Measurements from ENCODE around the gene TADA2B. TPM values are rescaled to one million over a fixed set of nuclear protein-coding genes. Genes with fewer than 3 reads are reported as not detected.

Gene TADA2B
- polyA plus RNA-seq, 2 of the 4 experiments (the other 2 are of a cell fraction): 6.7 to 10.8 TPM

DNA sequence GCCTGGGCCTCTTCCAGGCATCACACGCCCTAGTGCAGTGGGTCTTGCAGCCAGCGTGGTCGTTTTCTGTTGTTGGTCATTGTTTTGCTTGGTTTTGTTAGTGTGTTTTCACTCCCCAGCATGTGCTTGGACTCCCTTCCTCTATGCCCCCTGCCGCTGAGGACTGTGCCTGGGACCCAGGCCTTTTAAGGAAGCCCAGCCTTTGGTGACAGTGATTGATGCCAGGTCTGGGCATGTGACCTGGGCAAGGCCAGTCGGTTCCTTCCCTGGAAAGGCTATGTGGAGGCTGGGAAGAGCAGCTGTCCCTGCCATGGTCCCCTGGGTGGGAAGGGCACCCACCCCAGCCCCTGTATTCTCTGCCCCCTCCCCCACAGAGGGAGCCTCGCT lies 33.5 kb downstream of the TADA2B start:
- Histone ChIP-seq H3K4me2 (no peak overlapping the region), H3K9me3 (no peaks in the 10 kb centered on the region), H3K4me1 (no peaks in the 10 kb centered on the region), H3K4me3 (no peak overlapping the region), H3K27ac (no peak overlapping the region)
- ChIA-PET POLR2A (no interaction called here), CTCF (interaction anchor here (1.0 to 1.2 kb wide), 2 partner anchors 34 to 356 kb away, joined by 3 read pairs; partner anchors contain the start of gene TADA2B)
- no peak for DNase-seq (ENCODE audit: low read depth in 1 of 2, low spot score in 1 of 2)
- no peak for FAIRE-seq
- ATAC-seq: no peak
- TF ChIP-seq RCOR1 (IDR thresholded peaks at IDR 0.05; ENCODE audit: low read depth, low read length) (no peak), EHMT2 (IDR thresholded peaks at IDR 0.05; ENCODE audit: low read depth) (no peak), KDM5A (IDR thresholded peaks at IDR 0.05) (no peak), NR3C1 (IDR thresholded peaks at IDR 0.05) (no peak), RAD21 (conservative IDR thresholded peaks at IDR 0.05 in 1 of 2, IDR thresholded peaks at IDR 0.05 in 1 of 2) (no peak), TP53 (CRISPR knock-in tag; IDR thresholded peaks at IDR 0.05) (no peak), ESRRA (IDR thresholded peaks at IDR 0.05; ENCODE audit: borderline replicate concordance, low read length) (no peak), SREBF2 (IDR thresholded peaks at IDR 0.05) (no peak), ZFP36 (IDR thresholded peaks at IDR 0.05; ENCODE audit: borderline replicate concordance, partially characterized antibody) (no peak), POLR2A (IDR thresholded peaks at IDR 0.05; ENCODE audit: low read length) (no peak), HOXB5 (CRISPR knock-in tag; IDR thresholded peaks at IDR 0.05) (no peak), CHD2 (IDR thresholded peaks at IDR 0.05; ENCODE audit: low read length, partially characterized antibody) (no peak), ZNF302 (CRISPR knock-in tag; IDR thresholded peaks at IDR 0.05) (no peak), CBX2 (IDR thresholded peaks at IDR 0.05; ENCODE audit: borderline replicate concordance, low read depth) (no peak), HOXA7 (CRISPR knock-in tag; IDR thresholded peaks at IDR 0.05) (no peak), HEYL (CRISPR knock-in tag; IDR thresholded peaks at IDR 0.05) (no peak)
- TF ChIP-seq, protein P1, sequence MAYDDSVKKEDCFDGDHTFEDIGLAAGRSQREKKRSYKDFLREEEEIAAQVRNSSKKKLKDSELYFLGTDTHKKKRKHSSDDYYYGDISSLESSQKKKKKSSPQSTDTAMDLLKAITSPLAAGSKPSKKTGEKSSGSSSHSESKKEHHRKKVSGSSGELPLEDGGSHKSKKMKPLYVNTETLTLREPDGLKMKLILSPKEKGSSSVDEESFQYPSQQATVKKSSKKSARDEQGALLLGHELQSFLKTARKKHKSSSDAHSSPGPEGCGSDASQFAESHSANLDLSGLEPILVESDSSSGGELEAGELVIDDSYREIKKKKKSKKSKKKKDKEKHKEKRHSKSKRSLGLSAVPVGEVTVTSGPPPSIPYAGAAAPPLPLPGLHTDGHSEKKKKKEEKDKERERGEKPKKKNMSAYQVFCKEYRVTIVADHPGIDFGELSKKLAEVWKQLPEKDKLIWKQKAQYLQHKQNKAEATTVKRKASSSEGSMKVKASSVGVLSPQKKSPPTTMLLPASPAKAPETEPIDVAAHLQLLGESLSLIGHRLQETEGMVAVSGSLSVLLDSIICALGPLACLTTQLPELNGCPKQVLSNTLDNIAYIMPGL (CRISPR knock-in tag; IDR thresholded peaks at IDR 0.05; ENCODE audit: borderline replicate concordance): no peak
- 80% methylated on average over 6 of the region's 6 CpGs for WGBS (ENCODE audit: missing lambda C conversion rate)

GRCh38 chr4:7077371-7077770 lies 34.2 kb downstream of the TADA2B start:
- ChIA-PET POLR2A (no interaction called here), CTCF (interaction anchor here (1.0 to 9.9 kb wide), 3 partner anchors 7 to 357 kb away, joined by 3 to 69 read pairs (median 3); partner anchors contain the start of genes GRPEL1 and TADA2B)
- no peak overlapping the region for H3K27ac ChIP-seq
- no peak overlapping the region for H3K4me3 ChIP-seq
- FAIRE-seq: no peak
- no peaks in the 10 kb centered on the region for H3K9me3 ChIP-seq
- TF ChIP-seq ZC3H11A (IDR thresholded peaks at IDR 0.05): no peak
- no peak for TF ChIP-seq FOXS1 (CRISPR knock-in tag; IDR thresholded peaks at IDR 0.05)
- no peak for TF ChIP-seq SMC3 (IDR thresholded peaks at IDR 0.05)
- TF ChIP-seq, protein P2, sequence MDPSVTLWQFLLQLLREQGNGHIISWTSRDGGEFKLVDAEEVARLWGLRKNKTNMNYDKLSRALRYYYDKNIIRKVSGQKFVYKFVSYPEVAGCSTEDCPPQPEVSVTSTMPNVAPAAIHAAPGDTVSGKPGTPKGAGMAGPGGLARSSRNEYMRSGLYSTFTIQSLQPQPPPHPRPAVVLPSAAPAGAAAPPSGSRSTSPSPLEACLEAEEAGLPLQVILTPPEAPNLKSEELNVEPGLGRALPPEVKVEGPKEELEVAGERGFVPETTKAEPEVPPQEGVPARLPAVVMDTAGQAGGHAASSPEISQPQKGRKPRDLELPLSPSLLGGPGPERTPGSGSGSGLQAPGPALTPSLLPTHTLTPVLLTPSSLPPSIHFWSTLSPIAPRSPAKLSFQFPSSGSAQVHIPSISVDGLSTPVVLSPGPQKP (IDR thresholded peaks at IDR 0.05; ENCODE audit: low read depth, low read length): no peak
- TF ChIP-seq, protein P1 (CRISPR knock-in tag; IDR thresholded peaks at IDR 0.05; ENCODE audit: borderline replicate concordance): no peak
- TF ChIP-seq, protein P3, sequence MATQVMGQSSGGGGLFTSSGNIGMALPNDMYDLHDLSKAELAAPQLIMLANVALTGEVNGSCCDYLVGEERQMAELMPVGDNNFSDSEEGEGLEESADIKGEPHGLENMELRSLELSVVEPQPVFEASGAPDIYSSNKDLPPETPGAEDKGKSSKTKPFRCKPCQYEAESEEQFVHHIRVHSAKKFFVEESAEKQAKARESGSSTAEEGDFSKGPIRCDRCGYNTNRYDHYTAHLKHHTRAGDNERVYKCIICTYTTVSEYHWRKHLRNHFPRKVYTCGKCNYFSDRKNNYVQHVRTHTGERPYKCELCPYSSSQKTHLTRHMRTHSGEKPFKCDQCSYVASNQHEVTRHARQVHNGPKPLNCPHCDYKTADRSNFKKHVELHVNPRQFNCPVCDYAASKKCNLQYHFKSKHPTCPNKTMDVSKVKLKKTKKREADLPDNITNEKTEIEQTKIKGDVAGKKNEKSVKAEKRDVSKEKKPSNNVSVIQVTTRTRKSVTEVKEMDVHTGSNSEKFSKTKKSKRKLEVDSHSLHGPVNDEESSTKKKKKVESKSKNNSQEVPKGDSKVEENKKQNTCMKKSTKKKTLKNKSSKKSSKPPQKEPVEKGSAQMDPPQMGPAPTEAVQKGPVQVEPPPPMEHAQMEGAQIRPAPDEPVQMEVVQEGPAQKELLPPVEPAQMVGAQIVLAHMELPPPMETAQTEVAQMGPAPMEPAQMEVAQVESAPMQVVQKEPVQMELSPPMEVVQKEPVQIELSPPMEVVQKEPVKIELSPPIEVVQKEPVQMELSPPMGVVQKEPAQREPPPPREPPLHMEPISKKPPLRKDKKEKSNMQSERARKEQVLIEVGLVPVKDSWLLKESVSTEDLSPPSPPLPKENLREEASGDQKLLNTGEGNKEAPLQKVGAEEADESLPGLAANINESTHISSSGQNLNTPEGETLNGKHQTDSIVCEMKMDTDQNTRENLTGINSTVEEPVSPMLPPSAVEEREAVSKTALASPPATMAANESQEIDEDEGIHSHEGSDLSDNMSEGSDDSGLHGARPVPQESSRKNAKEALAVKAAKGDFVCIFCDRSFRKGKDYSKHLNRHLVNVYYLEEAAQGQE (IDR thresholded peaks at IDR 0.05): no peak
- TF ChIP-seq ZSCAN20 (CRISPR knock-in tag; IDR thresholded peaks at IDR 0.05): no peak
- TF ChIP-seq BHLHE40 (IDR thresholded peaks at IDR 0.05; ENCODE audit: low read depth, low read length): no peak
- TF ChIP-seq TP53 (CRISPR knock-in tag; IDR thresholded peaks at IDR 0.05): no peak
- no peak for TF ChIP-seq RNF2 (IDR thresholded peaks at IDR 0.05; ENCODE audit: borderline replicate concordance, low read depth)
- no peak for TF ChIP-seq MYC (IDR thresholded peaks at IDR 0.05; ENCODE audit: borderline replicate concordance, low read length)
- no peak for TF ChIP-seq HOXA7 (CRISPR knock-in tag; IDR thresholded peaks at IDR 0.05)
- no peak for TF ChIP-seq JUN (IDR thresholded peaks at IDR 0.05)
- no peak for TF ChIP-seq RARB (CRISPR knock-in tag; IDR thresholded peaks at IDR 0.05)
- TF ChIP-seq HOXB13 (CRISPR knock-in tag; IDR thresholded peaks at IDR 0.05; ENCODE audit: low read depth): no peak
- TF ChIP-seq POLR2A (IDR thresholded peaks at IDR 0.05; ENCODE audit: low read length): no peak
- TF ChIP-seq PHF8 (IDR thresholded peaks at IDR 0.05; ENCODE audit: borderline replicate concordance, low read depth): no peak
- no peak for TF ChIP-seq CHD2 (IDR thresholded peaks at IDR 0.05; ENCODE audit: low read length, partially characterized antibody)
- no peak for TF ChIP-seq RCOR1 (IDR thresholded peaks at IDR 0.05; ENCODE audit: low read depth, low read length)
- H3K4me1 ChIP-seq: no peaks in the 10 kb centered on the region
- no peak for ATAC-seq
- no peak for DNase-seq (ENCODE audit: low read depth in 1 of 2, low spot score in 1 of 2)
- WGBS (ENCODE audit: missing lambda C conversion rate): 78% methylated on average over 3 of the region's 12 CpGs
- H3K4me2 ChIP-seq: no peak overlapping the region

Measured in A549 (cell line).